Measurements from ENCODE around the gene ZFP82. TPM values are rescaled to one million over a fixed set of nuclear protein-coding genes. Genes with fewer than 3 reads are reported as not detected.

The ZFP82 gene
- total RNA-seq, 4 donors from 2014 or later, result 8.2 to 11.0 (median 9.1) TPM

- 45 to 50% methylated on average over 2 of the region's 2 CpGs for WGBS, 2 donors
- DNase-seq, result no peak
- no peaks in the 10 kb centered on the region for H3K27me3 ChIP-seq
- TF ChIP-seq CTCF (IDR thresholded peaks at IDR 0.05) (no peak), POLR2A (IDR thresholded peaks at IDR 0.05) (no peak)
- no peaks in the 10 kb centered on the region for H3K9me3 ChIP-seq
- intact Hi-C loops (cut with DNase I), result no loop called here
- no peak overlapping the region for H3K27ac ChIP-seq
- H3K4me3 ChIP-seq (replicated peaks in 1 of 3), result no peak overlapping the region
- no peaks in the 10 kb centered on the region for H3K36me3 ChIP-seq
- no peaks in the 10 kb centered on the region for H3K4me1 ChIP-seq
Observed at GRCh38 chr19:36436531-36436930, 18.1 kb upstream of the ZFP82 start.

GRCh38 chr19:36423925-36424324 lies 5.5 kb upstream of the ZFP82 start:
- WGBS, 2 donors, result 86 to 92% methylated on average over 4 of the region's 4 CpGs
- H3K36me3 ChIP-seq, result no peaks in the 10 kb centered on the region
- no peaks in the 10 kb centered on the region for H3K4me1 ChIP-seq
- H3K4me3 ChIP-seq (replicated peaks in 1 of 3), result no peak overlapping the region
- intact Hi-C loops (cut with DNase I), result no loop called here
- H3K27ac ChIP-seq, result no peak overlapping the region
- H3K9me3 ChIP-seq, result no peaks in the 10 kb centered on the region
- TF ChIP-seq POLR2A (IDR thresholded peaks at IDR 0.05), result no peak
- no peak for TF ChIP-seq CTCF (IDR thresholded peaks at IDR 0.05)
- H3K27me3 ChIP-seq, result no peaks in the 10 kb centered on the region
- DNase-seq, result no peak

- DNase-seq, result no peak
Observed at GRCh38 chr19:36421749-36422481, 3.5 kb upstream of the ZFP82 start.

GRCh38 chr19:36420961-36421748 lies 2.7 kb upstream of the ZFP82 start:
- H3K27ac ChIP-seq, result peak overlapping the region in 2 of 3 donors; percentile 10 to 46

More at GRCh38 chr19:36421749-36422481, 3.5 kb upstream of the ZFP82 start:
- Histone ChIP-seq H3K4me1 (peaks cover 9 to 10% of the 10 kb centered on the region in 2 donors), H3K36me3 (no peaks in the 10 kb centered on the region), H3K9me3 (no peaks in the 10 kb centered on the region), H3K4me3 (replicated peaks in 1 of 3) (peak overlapping the region; percentile 3 to 41 (median 6)), H3K27me3 (no peaks in the 10 kb centered on the region), H3K27ac (peak overlapping the region in 2 of 3 donors; percentile 10 to 46)
- TF ChIP-seq CTCF (IDR thresholded peaks at IDR 0.05) (no peak), POLR2A (IDR thresholded peaks at IDR 0.05) (no peak)
- intact Hi-C loops (cut with DNase I), result no loop called here
- 45 to 55% methylated on average over 13 to 15 of the region's 33 CpGs for WGBS, 2 donors

More at GRCh38 chr19:36420961-36421748, 2.7 kb upstream of the ZFP82 start:
- DNase-seq, result peak; percentile 29 to 30
- Histone ChIP-seq H3K9me3 (no peaks in the 10 kb centered on the region), H3K27me3 (no peaks in the 10 kb centered on the region), H3K4me1 (peaks cover 9 to 10% of the 10 kb centered on the region in 2 donors), H3K4me3 (replicated peaks in 1 of 3) (peak overlapping the region; percentile 3 to 41 (median 6)), H3K36me3 (no peaks in the 10 kb centered on the region)
- intact Hi-C loops (cut with DNase I), result no loop called here
- WGBS, 2 donors, result 13 to 16% methylated on average over 24 to 27 of the region's 61 CpGs
- peak in 1 of 2 donors; percentile 44 for TF ChIP-seq POLR2A (IDR thresholded peaks at IDR 0.05)
- no peak for TF ChIP-seq CTCF (IDR thresholded peaks at IDR 0.05)

Measured in thyroid gland (tissue), 4 donors.